HCEC 1CT (cell line): ENCODE results near the gene TMEM97.

Source experiments
- DNase-seq: peaks from one replicate; pipeline ENCODE4 v3.0.0-alpha.2; 2017

TMEM97 gene

DNA sequence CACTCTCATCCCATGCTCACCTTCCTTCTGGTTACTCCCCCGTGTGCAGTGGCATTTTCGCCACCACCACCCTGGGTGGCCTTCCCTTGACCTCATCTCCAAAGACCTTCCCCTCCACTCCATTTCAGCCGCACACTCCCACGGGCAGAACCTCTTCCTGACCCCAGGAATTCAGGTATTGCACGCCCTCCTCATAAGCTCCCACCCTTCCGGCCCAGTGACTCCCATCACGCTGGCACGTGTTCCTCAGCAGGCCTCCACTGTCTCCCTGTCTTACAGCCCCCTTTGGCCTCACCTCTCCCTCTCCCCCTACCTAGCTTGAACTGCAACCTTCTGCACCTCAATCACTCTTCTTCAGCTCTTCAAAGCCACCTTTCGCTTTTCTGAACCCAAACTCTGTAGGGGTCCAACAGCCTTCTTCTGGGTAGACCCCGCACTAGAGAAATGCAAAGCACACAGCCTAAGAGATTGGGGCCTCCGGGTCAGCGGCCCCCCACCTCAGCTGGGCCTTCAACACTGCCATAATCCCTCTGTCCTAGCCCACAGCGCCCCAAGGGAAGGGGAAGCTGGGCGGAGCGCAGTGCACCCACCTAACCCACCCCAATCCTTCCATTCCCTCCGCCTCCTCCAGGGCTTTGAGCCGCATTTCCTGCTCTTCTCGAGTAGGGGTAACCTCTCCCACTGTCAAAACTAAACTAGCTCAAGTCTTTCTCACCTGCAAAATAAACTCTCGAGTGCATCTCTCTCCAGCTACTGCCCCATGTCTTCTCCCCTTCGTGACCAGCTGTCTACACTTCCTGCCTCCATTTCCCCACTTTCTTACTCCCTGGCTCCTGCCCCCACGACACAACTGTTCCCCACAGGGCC, 1.7 kb upstream of the TMEM97 start:
- DNase-seq = no peak

DNA sequence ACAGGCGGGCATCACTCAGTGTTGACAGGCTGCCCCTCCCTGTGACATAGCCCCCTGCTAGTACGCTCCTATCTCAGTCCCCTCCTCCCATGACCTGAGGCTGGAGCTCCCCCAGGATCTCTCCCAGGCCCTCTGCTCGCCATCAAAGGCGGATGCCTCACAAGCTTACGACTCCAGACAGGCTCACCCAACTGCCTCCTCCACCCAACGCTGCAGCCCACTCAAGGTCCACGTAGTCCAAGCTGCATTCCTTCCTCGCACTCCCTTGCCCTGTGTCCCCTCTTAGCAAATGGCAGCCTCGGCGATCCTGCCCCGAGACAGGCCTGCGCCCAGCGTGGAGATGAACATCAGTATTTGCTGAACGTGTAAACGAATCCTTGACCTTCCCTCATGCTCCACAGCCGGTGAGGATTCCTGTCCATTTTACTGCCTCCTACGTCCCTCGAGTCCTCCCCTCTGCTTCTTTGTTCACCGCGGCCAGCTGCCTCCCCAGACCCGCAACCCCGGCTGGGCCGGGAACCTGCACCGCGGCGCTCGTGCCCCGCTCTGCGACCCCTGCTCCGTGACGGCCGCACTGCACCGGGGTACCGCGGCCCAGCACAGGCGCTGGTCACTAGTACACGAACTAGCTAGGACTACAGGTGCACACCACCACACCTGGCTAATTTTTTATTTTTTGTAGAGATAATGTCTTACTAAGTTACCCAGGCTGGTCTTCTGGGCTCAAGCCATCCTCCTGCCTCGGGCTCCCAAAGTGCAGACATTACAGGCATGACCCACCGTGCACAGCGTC, 838 bp upstream of the TMEM97 start:
- no peak for DNase-seq

DNA sequence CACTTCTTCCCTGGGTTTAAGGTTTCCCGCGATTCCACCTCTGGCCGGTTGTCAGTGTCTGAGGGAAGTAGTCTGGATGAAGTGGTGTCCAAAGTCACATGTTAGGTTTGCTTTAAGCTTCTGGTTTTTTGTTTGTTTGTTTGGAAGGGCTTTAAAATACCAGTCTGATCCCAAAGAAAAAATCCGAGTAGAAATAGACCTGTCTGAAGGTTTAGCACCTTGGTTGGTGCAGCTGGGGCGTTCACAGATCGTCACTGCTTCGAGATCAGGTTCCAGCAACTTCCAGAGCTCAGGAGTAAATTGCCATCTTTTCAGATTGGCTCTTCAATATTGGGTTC, 567 bp downstream of the TMEM97 start:
- DNase-seq = no peak

DNA sequence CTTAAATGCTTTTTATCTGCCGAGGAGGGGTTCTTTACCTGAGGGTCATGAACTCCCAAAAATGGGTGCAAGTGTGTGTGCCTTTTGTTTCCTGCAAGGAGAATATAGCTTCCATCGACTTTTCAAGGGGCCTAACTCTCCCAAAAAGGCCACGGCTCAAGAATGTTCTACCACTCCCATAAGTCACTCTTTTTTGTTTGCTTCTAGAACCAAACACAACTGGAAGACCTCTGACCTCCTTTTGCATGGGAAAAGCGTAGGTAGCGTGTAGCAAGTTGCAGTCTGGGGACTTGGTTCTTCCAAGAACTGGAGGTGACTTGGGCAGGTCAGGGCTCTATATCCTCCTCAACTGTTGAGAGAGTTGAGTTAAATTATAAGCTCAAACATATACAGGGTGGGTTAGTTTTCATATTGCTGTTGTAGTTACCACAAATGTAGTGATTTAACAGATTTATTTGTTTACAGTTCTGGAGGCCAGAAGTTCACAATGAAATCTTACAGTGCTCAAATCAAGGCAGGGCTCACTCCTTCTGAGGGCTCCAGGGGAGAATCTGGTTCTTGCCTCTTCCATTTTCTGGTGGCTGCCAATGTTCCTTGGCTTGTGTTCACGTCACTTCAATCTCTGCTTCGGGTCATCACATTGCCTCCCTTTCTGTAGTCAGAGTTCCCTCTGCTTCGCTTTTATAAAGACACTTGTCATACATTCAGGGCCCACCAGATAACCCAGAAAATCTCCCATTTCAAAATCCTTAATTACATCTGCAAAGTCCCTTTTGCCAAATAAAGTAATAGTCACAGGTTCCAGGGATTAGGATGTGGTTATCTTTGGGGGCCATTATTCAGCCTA, 1.4 kb downstream of the TMEM97 start:
- no peak for DNase-seq

DNA sequence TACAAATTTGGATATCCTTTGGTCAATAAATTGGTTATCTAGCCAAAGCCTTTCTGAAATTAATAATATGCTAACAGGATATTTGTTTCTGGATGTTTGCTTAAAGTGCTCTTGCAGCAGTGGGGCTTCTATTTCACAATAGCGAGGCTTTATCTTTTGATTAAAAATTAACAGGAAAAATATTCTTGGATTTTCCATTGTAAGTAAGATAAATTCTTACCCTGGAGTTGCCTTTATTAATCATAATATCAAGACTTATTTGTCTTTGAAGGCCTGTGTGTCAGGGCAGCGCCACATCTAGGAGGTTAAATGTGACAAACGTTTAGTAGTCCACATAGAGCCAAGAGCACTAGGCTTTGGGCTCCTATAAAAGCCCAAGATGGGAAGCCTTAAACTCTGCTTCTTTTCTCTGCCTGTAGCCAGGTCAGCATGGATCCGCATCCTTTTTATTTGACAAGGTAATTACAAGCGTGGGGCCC, 5.3 kb downstream of the TMEM97 start:
- no peak for DNase-seq

DNA sequence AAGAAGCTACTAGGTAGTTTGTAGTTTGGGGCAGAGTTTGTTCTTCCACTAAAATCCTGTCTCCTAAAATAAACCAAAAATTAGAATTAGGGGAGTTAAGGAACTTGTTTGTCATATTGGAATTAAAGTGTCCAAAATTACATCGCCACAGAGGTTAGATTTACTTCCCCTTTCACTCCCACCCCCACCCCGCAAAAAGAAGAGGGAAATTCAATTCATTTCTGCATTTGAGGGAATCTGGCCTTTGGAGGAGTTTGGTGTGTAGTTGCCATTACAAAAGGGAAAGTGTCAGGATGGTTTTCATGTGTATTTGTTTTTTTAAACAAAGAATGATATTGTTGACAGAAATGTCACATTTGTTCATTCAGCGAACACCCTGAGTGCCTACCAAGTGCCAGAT, 5.8 kb downstream of the TMEM97 start:
- no peak for DNase-seq

DNA sequence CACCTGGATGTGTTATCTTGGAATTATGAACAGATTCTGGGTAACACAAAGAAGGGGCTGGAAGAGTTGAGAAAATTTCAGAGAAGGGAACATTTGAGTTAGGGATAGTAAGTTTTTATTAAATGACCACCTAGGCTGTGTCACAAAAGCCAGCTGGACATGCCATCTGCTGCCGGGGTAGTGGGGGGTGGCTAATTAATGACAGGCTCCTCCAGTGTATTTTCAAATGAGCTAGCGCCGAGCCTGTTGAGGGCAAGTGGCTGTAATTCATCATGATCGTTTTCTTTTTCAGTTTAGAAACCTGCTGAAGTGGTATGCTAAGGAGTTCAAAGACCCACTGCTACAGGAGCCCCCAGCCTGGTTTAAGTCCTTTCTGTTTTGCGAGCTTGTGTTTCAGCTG, 6.2 kb downstream of the TMEM97 start:
- no peak for DNase-seq

DNA sequence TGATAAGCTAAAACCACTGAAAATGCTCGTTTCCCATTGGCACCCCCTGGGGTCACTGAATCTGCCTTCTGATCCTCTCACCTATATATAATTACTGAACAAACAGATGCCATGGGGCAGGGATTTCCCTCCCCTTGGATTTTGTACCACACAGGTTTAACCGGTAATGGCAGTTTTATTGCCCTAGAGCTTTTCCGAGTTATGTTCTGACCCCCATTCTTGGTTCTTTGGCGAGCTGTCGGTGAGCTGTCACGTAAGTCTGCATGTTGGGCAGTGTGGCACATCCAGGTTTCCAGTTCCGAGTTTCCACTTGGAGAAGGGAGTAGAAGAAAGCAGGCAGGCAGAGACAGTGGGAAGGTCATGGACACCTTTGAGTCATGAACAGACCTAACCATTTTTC, 7.1 kb downstream of the TMEM97 start:
- DNase-seq = no peak

DNA sequence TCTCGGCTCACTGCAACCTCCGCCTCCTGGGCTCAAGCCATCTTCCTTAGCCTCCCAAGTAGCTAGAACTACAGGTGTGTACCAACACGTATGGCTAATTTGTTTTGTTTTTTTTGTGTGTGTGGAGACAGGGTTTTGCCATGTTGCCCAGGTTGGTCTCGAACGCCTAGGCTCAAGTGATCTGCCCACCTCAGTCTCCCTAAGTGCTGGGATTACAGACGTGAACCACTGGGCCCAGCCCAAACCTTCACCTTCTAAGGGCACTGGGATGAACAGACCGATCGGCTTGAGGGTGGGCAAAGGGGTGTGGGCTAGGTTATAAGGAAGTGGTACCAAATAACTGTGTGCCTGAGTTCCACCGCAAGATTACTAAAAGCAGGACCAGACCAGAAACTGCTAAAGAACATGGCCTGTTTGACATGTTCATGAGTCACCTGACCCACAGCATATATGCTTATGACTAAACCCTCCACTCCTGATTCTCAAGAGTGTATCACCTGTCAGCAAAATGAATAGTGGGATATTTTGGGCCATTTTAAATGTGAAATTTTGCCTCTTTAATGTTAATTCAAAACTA, 8.1 kb downstream of the TMEM97 start:
- peak; percentile 41 for DNase-seq

DNA sequence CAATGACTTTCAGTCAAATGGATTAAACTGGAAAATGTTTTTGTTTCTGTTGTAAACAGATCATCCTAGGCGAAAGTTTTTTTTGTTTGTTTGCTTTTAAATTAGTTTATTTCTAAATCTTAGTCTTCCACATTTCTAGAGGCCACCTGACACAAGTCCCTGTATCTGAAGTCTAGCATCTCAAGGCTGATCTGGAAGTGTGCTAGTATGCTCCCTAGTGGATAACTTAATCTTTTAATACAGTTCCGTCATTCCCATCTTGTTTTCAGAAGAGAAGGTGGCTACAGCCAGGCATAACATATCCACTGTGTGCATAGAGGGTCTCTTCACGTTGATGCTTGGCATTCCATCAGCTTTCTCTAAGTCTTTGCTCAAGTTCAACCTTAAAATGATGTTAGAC, 8.7 kb downstream of the TMEM97 start:
- DNase-seq = peak; percentile 44

DNA sequence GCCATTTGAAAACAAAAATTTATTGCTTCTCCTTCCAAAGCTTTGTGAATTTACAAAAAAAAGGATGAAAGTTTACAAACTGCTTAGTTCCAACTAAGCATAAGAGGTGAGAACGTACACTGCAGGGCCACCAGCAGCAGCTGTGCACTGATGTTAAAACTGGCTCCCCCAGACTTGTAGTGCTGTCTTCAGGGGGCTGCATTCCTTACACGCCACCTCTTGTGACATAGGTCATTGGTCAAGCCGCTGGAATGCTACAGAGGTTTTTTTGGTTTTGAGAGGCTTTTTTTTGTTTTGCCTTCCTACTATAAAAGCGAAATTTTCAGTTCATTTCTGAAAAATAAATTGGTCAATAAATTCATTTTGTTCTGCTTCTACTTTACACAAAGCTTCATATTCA, 9.3 kb downstream of the TMEM97 start:
- peak; percentile 46 for DNase-seq

DNA sequence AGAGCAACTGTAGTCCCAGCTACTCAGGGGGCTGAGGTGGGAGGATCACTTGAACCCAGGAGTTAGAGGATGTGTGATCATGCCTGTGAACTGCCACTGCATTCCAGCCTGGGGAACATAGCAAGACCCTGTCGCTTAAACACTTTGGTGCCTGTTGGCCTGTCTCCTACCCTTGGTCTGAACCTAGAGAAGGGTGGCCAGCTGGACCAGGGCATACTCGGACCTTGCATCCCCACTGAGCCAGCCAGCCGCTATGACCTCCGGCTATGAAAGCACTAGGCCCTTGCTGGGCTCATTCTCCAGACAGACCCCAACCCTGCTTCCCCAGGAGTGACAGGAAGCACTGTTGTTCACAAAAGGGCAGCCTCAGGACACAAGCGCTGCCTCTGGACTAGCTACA, 11.7 kb downstream of the TMEM97 start:
- no peak for DNase-seq

DNA sequence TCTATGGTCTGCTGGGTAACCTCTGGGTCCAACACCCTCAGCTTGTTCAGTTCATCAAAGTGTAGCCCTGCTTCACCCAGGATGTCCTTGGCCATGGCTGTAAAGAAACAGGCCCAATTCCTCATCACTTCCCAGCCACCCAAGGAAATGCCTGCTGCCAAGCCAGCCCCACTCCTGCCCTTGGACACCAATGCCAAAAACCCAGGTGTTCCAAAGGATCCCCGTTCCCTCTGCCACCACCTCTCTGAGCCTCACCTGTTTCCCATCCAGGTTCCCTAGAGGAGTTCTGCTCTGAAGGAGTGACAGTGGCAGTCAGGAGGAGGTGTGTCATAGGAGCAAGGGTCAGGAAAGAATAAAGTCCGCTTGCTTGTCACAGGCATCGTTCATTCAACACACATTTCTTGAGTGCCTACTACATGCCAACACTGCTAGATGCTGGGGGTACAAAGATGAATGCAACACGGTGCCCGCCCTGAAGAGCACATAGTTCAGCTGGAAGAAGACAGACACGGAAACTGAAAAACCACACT, 13.0 kb downstream of the TMEM97 start:
- no peak for DNase-seq

DNA sequence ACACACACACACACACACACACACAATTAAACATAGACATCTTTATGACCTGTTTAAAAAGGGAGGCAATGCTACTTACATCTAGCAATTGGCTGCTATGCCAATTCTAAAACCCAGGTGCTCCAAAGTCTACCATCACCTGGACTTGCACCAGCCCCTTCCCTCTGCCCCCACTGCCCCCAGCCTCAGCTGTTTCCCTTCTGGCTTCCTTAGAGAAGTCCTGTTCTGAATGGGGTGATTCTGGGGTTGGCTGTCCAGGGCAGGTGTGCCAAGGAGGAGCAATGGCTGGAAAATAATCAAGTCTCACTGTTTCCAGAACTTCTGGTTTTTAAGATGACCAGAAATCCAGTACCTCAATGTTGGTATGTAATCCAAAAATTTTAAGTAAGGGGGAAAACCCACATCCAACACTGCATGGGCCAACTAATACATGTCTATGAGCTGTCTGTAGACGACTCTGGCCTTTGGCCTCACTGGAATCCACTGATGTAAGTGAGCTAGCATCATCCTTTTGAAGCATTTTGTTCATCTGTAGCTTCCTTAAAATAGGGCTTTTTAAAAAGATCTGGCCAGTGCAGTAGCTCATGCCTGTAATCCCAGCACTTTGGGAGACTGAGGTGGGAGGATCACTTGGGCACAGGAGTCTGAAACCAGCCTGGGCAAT, 14.2 kb downstream of the TMEM97 start:
- peak; percentile 17 for DNase-seq

DNA sequence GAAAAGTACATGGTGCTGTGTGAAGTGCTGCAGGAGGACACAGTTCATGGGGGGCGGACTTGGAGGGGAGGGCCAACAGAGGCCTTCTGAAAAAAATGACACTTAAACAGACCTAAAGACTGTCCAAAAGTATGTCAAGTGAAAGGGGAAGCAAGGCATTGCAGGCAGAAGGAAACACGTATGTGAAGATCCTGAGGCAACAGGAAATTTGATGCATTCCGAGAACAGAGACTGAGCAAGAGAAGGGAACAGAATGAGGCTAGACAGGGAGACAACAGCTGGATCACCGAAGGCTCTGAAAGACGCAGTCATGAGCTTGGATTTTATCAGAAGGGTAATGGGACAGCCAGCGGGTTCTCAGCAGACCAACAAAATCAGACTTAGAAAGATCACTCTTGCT, 15.2 kb downstream of the TMEM97 start:
- no peak for DNase-seq

DNA sequence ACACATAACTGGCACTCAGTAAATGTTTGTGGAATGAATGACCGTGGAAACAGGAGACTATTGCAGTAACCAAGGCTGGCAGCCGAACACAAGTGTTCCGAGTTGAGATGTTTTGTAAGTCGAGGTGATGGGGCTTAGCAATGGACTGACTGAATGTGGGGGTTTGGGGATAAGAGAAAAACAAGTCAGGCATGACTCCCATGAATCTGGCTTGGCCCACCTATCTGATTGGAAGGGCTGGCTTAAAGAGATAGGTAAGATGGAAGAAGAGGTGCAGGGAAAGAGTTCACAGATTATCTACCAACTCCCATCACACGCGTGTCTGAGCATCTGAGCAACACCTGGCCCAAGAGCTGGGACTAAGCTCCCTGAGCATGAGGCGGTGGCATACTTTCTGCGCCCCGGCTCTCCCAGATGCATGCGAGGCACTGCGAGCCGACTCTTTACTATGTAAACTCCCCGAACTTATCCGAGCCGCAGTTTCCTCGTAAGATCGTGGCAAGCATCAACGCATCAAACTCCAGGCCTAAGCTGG, 15.7 kb downstream of the TMEM97 start:
- peak; percentile 32 for DNase-seq

DNA sequence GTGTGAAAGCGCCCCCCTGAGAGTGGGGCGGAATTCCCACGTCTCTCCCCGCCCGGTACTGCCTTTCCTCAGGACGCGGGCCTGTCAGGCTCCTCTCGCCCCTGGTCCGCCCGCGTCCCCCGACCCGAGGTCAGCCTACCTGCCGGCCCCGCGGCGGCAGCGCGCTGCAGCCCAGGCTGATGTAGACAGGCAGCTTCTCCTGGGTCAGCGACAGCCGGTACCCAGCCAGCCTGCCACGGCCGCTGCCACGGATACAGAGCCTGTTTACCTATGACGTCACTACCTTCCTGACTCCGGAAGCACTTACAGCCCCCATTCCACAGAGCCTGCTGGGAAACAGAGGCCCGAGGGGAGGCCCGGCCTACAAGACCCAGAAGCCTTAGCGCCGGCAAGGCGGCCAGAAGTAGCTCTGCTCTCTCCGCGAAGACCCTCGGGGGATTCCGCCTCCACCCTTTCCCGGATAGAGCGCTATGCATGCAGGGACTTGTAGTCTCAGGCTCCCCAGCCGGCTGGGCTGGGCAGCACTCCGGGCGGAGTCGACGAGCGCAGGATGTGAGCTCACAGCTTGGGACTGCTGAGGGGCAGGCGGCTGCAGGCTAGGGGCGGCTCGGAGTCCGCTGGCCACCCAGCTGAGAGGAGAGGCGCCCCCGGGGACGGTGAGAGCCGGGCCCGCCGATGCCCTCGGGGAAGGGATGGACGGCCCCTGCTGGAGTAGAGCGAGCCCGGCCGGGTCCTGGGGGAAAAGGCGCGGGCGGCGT, 16.4 kb downstream of the TMEM97 start, which contains the start of the genes IFT20 and TNFAIP1:
TSS of gene IFT20 (minus strand) at position 272 of the 758 bp plus-strand sequence. CDS start 3,487 bp downstream, outside the sequence.
TSS of gene TNFAIP1 (plus strand) at position 561 of the 758 bp plus-strand sequence. CDS start 3,761 bp downstream, outside the sequence.
- DNase-seq = peak; percentile 100

DNA sequence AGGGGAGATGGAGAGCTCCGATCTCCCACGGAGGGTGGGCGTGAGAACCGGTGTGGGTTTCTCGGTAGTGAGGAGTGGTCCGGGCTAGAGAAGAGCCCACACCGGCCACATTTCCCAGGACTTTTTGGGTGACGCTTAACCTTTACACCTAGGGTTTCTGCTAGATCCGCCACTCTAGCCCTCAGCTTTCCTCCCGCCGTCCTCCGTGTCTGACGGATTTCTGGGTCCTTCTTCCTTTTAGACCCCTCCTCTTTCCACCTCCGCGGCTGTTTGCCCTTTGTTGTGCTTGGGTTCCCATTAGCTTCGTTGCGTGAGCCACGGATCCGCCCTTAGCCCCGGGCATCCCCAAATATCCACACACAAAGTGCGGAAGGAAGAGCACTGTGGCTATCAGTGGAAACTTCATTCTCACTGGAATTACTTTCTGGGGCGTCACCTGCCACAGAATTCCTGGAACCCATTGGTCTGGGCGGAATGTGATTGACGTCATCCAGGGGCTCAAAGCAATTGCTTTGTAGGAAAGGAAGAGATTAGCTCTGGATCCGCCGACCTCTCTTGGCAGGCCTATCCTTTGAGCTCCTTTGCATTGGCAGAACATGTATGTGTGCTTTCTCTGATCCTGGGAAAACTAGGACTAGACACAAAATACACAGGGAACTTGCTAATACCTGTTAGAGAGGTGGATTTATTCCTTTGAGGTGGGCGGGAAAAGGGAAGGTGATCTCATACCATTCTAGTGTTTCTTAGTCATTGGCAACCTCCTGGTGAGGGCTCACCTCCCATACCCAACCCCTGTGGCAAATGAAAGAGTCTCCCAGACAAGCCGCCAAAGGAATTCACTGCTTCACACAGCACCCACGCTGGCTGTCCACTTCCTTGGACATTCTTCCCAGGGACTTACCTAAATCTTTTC, 17.2 kb downstream of the TMEM97 start:
- peak; percentile 70 for DNase-seq

DNA sequence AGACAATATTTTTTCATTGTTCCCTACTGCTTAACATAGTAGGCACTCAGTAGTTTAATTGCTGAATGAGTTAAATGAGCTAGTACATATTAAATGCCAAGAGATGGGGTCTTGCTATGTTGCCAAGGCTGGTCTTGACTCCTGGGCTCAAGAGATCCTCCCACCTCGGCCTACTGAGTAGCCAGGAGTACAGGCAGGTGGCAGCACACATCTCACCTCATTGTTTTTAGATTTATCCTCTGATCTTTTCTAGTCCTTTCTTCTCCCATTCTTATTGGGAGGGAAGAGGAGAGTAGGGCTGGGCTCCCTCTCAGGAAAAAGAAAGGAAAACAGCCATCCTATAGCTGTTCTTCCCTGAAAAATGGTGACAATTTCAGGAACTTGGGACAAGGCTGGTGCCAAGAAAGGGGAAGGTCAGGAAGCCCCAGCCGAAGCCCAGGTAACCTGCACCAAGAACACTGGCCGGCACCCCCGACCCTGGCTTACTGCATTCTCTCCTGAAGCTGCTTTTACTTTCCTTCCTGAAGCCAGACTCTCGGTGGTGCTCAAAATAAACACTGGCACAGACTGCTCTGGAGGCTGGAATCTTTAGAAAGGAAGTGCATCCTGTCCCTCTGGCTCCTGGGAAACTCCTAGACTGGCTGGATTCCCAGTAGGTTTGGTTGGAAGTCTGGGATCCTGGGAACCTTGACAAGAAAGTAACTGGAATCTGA, 19.2 kb downstream of the TMEM97 start:
- DNase-seq = peak; percentile 77
